Activated T-cell treated with anti-CD3 and anti-CD28 coated beads for 1 hour (primary cell): ENCODE results near the gene CADPS.

Source experiments
- DNase-seq: peaks from one replicate; pipeline ENCODE4 v3.0.0-alpha.2; 2020; ENCODE audit warnings: low read depth

The CADPS gene

DNA sequence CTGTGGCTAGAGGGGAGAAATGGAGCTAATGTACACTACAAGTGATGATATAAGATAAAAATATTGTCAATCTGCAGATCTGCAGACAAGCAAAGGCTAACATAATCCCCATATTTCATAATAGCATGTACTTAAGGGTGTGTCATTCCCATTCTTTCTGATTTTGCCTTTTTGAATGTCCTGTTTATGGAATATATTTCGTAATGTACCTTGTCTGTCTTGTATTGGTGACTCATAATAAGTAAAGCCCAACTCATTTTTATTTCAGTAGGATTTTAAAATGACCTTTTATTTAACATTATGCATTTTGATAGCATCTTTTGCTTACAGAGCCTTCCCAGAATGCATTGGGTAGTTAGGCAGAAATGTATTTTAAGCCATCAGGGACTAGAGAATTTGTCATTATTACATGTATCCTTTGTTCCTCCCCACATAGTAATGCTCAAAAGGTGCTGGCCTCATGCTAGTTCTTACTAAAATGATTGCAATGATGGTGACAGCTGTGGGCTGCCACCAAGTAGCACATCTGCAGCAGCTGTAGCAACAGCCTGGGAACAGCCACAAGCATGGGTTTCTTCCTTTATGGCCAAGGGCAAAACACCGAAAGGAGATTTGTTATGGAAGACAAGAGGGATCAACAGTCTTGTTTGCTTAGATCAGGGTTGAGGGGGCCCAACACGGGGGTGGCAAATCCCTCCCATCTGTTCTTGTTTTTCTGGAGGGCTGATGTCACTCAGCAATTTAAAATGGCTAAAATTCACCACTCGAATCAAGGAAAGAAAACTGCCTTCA is 188.5 kb downstream of the CADPS start:
- DNase-seq: no peak

DNA sequence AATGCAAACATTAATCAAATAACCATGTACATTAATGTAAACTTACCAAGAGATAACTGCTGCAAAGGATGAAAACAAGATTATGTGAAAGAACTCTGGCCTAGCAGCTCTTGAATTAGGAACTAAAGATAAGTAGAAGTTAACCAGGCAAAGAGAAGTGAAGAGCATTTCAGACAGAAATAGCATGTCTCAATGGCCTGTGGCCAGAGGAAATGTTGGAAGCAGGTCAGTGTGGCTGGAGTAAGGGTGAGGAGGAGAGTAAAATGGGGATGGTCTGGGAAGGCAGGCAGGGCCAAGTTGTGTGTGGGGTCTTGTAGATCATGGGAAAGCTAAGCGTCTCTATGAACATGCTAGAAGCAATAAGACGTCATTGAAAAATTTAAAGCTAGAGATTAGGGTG is 192.4 kb downstream of the CADPS start:
- DNase-seq: no peak

DNA sequence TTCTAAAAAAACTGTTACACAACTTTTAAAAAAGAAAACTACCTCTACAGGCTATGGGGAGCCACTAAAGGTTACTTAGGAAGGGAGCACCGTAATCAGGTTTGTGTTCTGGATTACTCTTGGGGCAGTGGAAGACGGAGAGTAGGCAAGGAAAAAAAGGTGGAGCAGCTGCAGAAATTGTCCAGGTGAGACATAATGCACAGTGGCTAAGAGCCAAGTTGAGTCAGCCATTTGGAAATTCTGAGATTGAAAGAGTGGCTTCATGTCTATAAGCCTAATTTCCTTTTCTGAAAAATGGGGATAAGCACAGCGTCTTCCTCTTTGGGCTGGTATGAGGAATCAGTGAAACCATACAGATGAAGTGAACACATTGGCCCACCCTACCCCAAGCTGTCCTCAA is 195.2 kb downstream of the CADPS start:
- no peak for DNase-seq

DNA sequence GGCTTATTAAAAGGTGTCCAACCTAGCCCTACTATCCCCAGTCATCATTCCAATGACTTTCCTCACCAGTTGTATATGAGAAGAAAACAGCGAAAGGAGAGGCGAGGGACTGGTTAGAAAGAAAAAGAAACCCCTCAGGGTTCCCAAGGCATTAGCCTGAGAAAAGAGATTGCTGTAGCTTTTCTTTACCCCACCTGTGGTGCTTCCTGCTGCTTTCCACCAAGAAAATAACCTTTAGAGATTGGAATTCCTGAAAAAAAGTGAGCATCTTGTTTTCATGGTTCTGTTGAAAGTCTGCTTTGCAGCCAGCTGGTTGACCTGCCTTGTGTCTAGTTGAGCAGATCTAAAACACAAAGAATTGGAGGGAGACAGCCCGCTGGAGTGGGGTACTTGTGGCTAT is 196.4 kb downstream of the CADPS start:
- DNase-seq: no peak

DNA sequence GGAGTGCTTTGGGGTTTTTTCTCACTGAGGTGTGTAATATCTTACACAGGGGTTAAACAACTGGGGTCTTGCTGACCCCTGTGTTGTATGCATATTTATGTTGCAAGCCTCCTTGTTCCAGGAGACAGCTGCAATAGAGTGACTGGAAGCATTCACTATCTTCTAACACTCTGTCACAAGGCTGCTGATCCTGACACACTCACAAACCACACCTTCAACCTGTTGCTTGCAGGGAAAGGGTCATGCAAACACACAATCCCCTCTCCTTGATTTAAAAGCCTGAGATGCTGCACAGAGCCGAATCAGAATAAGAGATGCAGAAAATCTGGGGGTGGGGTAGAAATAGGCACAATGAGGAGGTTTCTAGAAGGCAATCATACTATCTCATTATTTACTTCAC is 197.3 kb downstream of the CADPS start:
- DNase-seq: no peak

DNA sequence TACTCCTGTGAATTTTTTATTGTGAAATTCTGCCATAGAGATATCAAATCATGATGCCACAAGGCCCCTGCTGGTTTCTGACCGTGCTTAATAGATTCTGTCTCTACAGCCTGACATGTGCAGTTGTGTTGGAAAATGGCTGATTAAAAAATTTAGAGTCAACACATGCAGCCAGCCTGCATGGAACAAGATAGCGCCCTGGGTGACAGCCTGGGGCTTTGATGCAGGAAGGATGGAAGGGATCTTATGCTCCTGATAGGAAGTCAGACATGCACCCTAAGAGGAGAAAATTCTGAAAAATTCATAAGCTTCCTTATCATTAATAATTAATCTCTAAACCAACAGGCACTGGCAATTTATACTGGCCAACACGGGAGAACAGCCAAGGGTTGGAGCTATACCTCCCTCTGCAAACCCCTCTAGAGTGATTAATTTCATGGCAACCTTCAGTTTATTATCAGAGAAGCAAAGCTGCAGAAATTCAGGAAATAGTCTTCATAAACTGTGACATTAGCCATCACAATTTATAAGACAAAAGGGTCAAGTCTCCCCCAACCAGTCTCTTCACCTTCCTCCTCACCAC is 198.4 kb downstream of the CADPS start:
- no peak for DNase-seq

DNA sequence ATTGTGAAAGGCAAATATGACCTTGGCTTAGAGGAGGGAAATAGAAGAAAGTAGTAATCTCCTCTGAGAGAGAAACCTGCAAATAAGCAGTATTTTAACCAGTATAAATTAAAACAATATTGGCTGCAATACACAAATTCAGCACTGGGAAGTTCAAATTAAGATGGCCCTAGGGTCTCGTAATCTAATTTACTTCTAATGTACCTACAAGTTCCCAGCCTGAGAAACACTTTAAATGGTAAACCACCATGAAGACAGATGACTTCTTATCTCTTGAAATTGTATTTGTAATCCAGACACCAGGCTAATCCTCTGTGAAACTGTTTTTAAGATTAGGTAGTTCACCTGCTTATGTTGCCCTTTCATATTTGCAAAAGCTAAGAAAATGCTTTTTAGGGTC is 199.7 kb downstream of the CADPS start:
- DNase-seq: no peak

DNA sequence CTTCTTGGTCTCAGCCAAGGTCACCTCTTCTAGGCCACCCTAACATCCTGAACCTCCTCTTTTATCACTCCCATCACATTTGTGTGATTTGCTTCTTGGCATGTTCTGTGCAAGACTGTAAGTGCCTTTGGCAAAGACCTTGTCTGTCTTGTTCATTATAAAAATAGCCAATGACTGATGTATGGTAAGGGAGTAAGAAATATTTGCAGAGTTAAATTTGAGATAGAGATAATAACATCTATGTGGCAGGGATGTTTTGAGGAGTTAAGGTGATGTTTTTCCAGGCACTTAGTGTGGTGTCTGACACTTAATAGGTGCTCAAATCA is 202.3 kb downstream of the CADPS start:
- DNase-seq: no peak

DNA sequence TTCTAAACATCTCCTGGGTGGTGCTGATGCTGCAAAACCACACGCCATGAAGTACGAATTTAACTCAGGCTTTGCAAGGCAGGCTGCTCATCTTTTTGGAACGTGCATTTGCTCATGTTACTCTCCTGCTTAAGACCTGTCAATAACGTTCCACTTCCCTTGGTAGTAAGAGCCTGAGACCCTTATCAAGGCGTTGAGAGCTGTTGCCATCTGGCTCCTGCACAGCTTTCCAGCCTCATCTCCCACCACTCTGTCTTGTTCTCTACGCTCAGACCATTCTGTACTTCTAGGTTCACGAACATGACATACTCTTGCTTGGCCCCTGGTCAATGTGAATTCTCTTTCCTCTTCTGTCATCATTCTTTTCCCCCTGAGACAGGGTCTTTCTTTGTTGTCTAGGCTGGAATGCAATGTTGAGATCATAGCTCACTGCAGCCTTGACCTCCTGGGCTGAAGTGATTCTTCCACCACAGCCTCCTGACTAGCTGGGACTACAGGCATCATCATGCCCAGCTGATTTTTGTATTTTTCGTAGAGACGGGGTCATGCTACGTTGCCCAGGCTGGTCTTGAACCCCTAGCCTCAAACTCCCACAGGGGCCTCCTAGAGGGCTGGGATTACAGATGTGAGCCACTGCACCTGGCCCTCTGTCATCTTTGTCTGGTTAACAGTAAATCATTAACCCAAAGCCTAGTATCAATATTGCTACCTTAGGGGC is 202.8 kb downstream of the CADPS start:
- DNase-seq: no peak

DNA sequence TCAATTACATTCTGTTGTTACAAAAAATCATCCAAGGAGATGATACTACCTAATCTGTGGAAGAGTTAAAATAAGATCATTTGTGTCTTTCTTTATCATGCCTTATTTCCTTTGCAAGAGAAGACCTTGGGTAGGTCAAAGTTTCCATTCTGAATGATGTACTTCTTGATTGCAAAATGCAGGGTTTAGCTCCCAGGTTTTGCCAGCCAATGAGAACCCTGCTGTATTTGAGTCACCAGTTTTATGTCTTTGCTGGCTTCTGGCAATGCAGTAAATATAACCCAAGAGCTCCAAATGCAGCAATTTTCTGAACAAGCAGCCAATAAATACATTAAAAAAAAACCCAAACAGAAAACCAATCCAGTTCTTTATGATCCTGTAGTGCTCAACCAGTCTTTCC is 204.9 kb downstream of the CADPS start:
- no peak for DNase-seq

DNA sequence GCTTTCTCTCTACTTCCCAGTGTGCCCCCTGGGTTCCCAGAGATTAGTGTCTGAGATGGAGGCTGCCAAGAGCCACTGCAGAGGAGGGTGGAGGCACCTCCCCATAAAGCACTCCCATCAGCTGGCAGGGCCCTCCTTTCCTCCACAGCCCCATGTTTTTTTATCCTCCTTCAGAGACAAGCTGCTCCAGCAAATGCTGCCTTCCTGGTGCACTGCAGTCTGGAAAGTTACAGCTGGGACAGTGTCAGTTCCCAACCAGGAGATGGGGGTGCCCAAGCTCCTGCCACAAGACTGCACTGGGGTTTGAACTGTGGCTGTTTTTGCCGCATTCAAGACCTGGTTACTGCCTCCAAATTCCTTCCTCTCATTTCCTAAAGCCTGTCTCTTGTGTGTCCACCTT is 206.1 kb downstream of the CADPS start:
- DNase-seq: no peak

DNA sequence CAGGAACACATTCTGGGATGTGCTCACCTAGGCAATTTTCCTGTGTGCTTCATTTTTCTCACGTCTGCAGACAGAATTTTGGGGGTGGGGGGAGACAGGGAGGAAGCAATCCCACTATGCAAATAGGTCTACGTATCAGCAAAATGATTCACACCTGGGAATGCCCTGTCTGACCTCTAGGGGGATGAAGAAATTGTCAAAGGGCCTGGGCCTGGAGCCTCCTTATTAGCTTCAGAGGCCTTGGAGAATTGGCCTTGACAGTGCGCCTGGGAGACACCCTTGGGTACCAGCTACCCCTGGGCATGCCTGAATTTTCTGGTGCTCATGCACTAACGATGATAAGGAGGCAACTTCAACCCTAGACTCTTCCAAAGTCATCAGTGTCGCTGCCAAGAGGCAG is 207.5 kb downstream of the CADPS start:
- no peak for DNase-seq

DNA sequence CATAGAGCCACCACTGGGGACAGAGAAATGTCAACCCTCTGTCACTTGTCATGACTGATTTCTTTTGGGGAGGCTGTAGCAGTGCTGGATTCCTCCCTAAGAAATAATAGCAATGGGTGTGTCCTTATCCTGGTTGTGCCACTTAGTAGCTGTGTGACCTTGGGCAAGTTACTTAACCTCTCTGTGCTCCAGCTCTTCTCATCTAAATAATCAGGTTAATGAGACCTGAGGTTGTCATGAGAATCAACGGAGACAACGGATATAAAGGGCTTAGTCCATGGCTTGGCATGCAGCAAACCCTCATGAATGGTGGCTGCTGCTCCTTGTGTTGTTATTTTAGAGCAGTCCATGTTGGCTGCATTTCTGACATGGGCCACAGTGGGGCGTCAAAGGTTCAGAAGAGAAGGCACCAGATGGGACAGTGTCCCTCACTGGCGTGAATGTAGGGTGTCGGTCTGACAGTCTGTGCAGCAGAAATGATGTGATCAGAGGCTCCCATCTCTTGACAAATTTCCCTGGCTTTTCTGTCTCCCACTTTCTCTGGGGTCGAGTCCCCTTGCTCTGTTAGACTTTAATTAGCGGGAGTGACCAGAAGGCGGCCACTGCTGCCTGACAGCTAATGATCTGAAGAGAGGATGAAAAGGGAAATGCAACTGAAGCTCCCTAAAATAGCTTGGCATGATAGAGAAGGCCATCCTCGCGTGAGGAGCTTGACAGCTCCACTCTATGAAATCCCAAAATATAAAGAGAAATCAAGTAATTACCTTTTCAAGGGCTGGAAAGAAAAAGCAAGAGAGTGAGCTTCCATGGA is 209.4 kb downstream of the CADPS start:
- DNase-seq: no peak

DNA sequence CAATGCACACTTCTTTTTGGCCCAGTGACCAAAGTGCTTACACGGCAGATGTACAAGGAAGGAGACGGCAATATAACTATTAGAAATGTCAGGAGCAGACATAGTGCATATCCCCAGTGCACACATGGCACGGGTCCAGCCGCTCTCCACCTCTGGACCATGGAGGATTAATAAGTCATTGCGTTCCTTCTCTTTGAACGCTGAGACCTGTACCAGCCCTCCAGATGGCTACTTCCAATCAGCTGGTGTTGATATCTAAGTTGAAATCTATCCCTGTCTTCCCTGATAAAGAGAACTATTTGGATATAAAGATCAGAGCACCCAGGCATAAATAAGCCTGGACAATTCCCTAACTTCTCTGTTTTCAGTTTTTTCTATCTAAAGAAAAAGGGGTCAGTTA is 212.5 kb downstream of the CADPS start:
- DNase-seq: no peak

DNA sequence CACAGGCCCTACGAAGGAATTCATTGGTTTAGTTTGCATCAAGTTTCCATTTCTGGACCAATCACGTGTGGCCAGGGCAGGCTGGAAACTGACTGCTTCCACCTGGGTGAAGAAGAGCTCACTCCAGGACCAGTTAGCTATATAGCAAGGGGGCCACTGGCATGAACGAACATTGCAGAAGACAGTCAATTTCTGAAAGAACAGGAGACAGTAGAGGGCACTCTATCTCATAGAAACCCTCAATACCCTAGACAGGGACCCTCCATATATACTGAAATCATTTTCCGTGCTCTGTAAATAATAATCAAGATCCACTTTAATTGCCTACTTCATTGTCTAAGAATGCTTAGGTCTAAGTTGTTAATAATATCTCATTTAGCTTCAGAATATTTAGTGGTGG is 215.6 kb downstream of the CADPS start:
- no peak for DNase-seq

DNA sequence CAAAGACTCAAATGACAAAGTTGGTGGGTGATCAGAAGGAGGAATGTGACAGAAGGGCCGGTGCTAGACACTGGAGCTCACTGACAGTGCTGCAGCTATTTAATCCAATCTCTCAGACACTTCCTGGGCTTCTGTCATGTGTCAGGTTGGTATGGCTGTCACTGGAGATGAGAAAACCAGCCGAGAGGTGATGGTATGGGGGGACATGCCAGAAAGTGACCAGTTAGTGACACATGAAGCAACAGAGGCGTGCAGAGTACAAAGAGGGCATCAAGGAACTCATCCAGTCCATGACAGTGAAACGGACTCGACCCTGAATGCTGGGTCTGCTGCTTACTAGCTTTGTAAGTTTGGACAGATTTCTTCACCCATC is 219.5 kb downstream of the CADPS start:
- DNase-seq: no peak

DNA sequence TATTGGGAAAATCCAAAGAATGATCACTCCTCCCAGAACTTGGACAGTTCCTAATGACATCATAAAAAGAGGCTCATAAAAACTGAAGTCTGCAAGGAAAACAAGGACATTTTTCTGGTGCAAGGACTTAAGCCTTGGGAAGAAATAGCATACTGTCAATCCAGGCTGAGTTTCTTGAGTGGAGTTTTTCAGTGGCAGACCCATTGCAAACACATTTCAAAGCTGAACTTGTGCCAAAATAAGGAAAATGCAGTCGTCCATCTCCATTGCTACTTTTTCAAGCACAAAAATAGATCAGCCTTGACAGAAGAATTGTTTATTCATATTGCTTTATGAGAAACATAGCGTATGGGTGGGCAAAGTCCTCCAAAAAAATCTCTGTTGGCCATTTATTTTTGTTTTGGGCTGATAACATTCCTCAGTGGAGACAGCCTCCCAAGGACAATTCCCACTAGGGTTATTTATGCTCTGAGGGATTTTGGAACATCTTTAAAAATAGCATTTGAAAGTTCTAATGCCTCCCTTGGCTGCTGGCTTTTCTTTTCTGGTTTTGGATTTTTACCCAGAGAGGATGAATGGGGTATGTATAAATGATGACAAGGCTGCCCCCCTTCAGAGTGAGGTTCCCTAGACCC is 220.0 kb downstream of the CADPS start:
- no peak for DNase-seq

DNA sequence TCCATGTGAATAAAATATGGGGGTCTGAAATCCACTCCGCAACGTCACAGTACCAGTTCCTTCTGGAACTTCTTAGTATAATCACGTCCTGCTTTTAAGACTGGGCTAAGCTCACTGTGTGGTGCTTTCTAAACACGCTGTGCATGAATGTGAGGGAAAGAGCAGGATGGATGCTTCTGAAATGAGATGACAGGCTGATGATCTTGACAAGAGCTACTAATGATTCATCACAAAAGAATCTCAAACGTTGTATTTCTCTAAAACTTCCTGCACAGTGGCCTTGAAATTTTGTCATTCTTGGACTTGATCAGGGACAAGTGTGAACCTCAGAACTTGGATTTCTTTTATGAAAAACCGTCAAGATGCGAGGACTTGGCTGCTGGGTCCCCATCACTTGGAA is 221.4 kb downstream of the CADPS start:
- no peak for DNase-seq

DNA sequence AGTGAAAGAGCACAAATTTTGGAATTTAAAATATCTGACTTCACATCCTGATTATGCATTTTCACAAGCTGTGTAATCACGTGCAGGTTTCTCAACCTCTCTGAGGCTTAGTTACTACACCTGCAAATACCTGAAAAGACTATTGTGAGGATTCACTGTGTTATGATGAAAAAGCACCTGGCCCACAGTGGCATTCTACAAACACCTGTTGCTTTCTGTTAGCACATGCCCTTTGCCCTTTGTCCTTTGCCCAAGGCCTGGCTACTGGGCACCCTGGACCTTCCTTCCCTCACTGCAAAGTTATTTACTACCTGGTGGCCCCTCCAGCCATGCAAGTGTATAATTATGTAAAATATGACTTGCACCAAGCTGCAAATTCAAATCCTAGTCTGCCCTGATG is 227.5 kb downstream of the CADPS start:
- DNase-seq: no peak

DNA sequence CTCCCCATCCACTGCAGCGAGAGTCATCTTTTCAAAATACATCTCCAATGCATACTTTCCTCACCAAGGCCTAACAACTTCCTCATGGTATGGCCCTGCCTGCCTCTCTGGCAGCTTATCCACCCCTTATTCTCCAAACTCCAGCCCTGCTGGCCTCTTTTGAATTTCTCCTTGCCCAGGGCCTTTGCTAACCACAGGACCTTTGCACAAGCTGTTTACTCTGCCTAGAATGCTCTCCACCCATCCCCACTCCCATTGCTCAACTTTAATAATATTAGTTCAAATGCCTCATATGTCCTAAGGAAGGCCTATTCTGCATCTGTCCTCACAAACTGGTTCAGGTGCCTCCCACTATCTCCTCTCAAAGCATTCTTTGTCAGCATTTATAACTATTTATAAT is 230.7 kb downstream of the CADPS start:
- DNase-seq: no peak

DNA sequence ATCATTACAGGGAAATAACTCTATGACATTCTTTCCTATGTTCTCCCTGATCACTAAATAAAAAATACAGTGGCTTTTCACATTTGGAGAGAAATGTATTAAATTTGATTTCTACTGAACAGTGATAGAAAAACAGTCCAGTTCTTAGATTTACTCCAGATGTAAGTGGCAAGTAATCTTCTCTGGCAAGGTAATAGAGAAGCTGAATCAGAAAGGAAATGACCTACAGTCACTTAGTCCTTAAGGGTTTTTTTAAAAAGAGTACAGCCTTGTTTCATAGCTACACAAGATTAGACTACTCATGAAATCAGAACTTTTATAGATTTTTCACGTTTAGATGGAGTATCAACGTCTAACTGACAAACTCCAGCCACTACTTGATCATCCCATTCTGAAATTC is 236.9 kb downstream of the CADPS start:
- DNase-seq: no peak

DNA sequence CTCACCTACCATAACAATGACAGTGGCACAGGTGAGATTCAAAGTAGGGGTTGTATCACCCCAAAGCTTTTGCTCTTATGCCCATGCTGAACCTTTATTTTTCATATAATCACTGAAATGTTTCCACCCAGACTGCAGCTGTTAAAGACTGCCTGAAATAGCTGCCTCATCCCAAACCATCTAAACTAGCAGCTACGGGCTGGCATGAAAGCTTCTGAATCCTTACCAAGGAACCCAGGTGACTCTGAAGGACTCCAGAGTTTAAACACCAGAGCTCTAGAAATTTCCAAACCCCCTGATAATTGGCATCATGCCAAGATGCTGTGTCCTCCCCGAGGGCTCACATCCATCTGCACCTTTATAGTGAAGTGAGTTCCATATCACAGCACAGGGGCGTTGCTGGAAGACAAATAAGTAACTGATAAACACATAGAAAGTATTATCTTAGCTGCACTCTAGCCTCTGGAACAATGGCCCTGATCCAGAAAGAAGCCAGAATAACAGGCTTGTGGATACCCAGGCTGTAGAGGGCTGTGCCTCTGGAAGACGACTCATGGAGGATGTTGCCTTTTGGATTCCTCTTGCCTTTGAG is 238.9 kb downstream of the CADPS start:
- DNase-seq: no peak
